MM.1S (cell line): ENCODE data around the gene DEAF1.

Experiments
- DNase-seq: peaks from one replicate; pipeline ENCODE4 v3.0.0-alpha.2; 2015
- H2AFZ ChIP-seq: fragments of 300-600 bp; sonication (generic); 2 replicates; pipeline ENCODE4 v1.6.0; 2016; ENCODE audit warnings: antibody characterized with exemption, low read length
- H3F3A ChIP-seq: fragments of 300-600 bp; sonication (generic); 2 replicates; pipeline ENCODE4 v1.6.1; 2016; ENCODE audit warnings: mild to moderate bottlenecking, antibody characterized with exemption, low read length, moderate library complexity, mixed read lengths; ENCODE audit not compliant: insufficient read depth
- H3K27ac ChIP-seq: fragments of 300-600 bp; sonication (generic); 2 replicates; pipeline ENCODE4 v1.5.1; 2016; ENCODE audit warnings: mild to moderate bottlenecking, low read length
- H3K27me3 ChIP-seq: fragments of 300-600 bp; sonication (generic); replicated peaks from 2 replicates; pipeline ENCODE4 v1.6.0; 2016; ENCODE audit warnings: low read length; ENCODE audit not compliant: insufficient read depth
- H3K36me3 ChIP-seq: fragments of 300-600 bp; sonication (generic); replicated peaks from 2 replicates; pipeline ENCODE4 v1.6.1; 2016; ENCODE audit warnings: mild to moderate bottlenecking, low read length, mixed read lengths; ENCODE audit not compliant: insufficient read depth
- H3K4me1 ChIP-seq: fragments of 300-600 bp; sonication (generic); 2 replicates; pipeline ENCODE4 v1.6.1; 2016; ENCODE audit warnings: low read length, mixed read lengths
- H3K4me2 ChIP-seq: fragments of 300-600 bp; sonication (generic); 2 replicates; pipeline ENCODE4 v1.6.0; 2016; ENCODE audit warnings: low read depth, low read length
- H3K4me3 ChIP-seq: fragments of 300-600 bp; sonication (generic); 2 replicates; pipeline ENCODE4 v1.5.1; 2016; ENCODE audit warnings: low read length, mixed read lengths
- H3K79me2 ChIP-seq: fragments of 300-600 bp; sonication (generic); 2 replicates; pipeline ENCODE4 v1.6.1; 2016; ENCODE audit warnings: mixed run types, low read length, mixed read lengths
- H3K9ac ChIP-seq: fragments of 300-600 bp; sonication (generic); 2 replicates; pipeline ENCODE4 v1.6.1; 2016; ENCODE audit warnings: low read length, mixed read lengths
- H3K9me2 ChIP-seq: fragments of 300-600 bp; sonication (generic); replicated peaks from 2 replicates; pipeline ENCODE4 v1.6.1; 2016; ENCODE audit warnings: mild to moderate bottlenecking, low read length, mixed read lengths; ENCODE audit not compliant: insufficient read depth
- H3K9me3 ChIP-seq: fragments of 300-600 bp; sonication (generic); replicated peaks from 2 replicates; pipeline ENCODE4 v1.6.1; 2016; ENCODE audit warnings: mild to moderate bottlenecking, low read length, mixed read lengths; ENCODE audit not compliant: insufficient read depth
- H4K20me1 ChIP-seq: fragments of 300-600 bp; sonication (generic); 2 replicates; pipeline ENCODE4 v1.6.1; 2016; ENCODE audit warnings: mild to moderate bottlenecking, low read length, moderate library complexity, mixed read lengths; ENCODE audit not compliant: insufficient read depth
- CTCF ChIP-seq: fragments of 300-600 bp; sonication (generic); IDR thresholded peaks from 2 replicates; pipeline ENCODE4 v1.5.1; 2016; ENCODE audit warnings: antibody characterized with exemption, low read length, mixed read lengths
- EZH2 ChIP-seq: fragments of 300-600 bp; sonication (generic); optimal IDR thresholded peaks from 2 replicates; pipeline ENCODE3; 2017; ENCODE audit warnings: low read depth, mild to moderate bottlenecking, antibody characterized with exemption, low read length, mixed read lengths
- EZH2phosphoT487 ChIP-seq: fragments of 300-600 bp; sonication (generic); IDR thresholded peaks from 2 replicates; pipeline ENCODE4 v1.6.1; 2018; ENCODE audit warnings: antibody characterized with exemption, low read length

The DEAF1 gene

GRCh38 chr11:721741-722345, 26.8 kb upstream of the DEAF1 start:
- Histone ChIP-seq H3K27ac (no peak overlapping the region), H3K36me3 (no peaks in the 10 kb centered on the region), H3K4me1 (peaks cover 15% of the 10 kb centered on the region), H3K4me3 (peak overlapping the region; percentile 55), H3F3A (peaks cover 5% of the 10 kb centered on the region; the same call in 1 of the 2 replicates), H2AFZ (peak overlapping the region; percentile 81), H4K20me1 (no peaks in the 10 kb centered on the region), H3K4me2 (peak overlapping the region; percentile 99), H3K9me3 (no peaks in the 10 kb centered on the region), H3K9ac (peak overlapping the region; percentile 23; the same call in 1 of the 2 replicates), H3K9me2 (no peaks in the 10 kb centered on the region), H3K79me2 (no peaks in the 10 kb centered on the region), H3K27me3 (peaks cover 20% of the 10 kb centered on the region; the same call in 1 of the 2 replicates)
- TF ChIP-seq CTCF = no peak
- TF ChIP-seq EZH2 = no peak
- DNase-seq = peak; percentile 80

DNA sequence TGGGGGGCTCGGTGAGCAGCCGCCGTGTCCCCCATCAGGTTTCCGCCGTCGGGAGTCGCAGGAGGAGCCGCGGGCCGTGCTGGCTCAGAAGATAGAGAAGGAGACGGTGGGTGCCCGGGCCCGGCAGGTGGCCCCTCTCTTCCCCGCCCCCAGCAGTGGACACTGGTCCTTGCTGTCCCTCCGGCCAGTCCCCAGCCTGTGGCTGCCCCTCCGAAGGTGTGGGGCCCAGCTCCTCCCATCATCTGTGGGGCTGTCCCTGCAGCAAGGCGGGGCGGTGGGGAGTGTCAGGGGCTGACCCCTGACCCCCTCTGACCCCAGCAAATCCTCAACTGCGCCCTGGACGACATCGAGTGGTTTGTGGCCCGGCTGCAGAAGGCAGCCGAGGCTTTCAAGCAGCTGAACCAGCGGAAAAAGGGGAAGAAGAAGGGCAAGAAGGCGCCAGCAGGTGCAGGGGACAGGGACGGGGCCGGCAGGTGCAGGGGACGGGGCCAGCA, 26.3 kb upstream of the DEAF1 start:
- peak overlapping the region; percentile 99 for H3K4me2 ChIP-seq
- DNase-seq = no peak

GRCh38 chr11:720642-721246, 25.7 kb upstream of the DEAF1 start:
- Histone ChIP-seq H3K9me2 (no peaks in the 10 kb centered on the region), H3K4me2 (peak overlapping the region; percentile 99), H2AFZ (peak overlapping the region; percentile 81), H3F3A (no peaks in the 10 kb centered on the region), H3K36me3 (no peaks in the 10 kb centered on the region), H3K9me3 (no peaks in the 10 kb centered on the region), H3K4me1 (peaks cover 15% of the 10 kb centered on the region), H3K79me2 (no peaks in the 10 kb centered on the region), H3K27ac (no peak overlapping the region), H3K9ac (no peak overlapping the region; the same call in 1 of the 2 replicates), H4K20me1 (no peaks in the 10 kb centered on the region), H3K4me3 (peak overlapping the region; percentile 55), H3K27me3 (peaks cover 20% of the 10 kb centered on the region; the same call in 1 of the 2 replicates)
- no peak for DNase-seq
- TF ChIP-seq CTCF (no peak), EZH2 (no peak), EZH2phosphoT487 (no peak)

More for the DNA sequence above, 26.3 kb upstream of the DEAF1 start:
- TF ChIP-seq EZH2 (no peak), EZH2phosphoT487 (no peak), CTCF (no peak)
- Histone ChIP-seq H3K79me2 (no peaks in the 10 kb centered on the region), H3K36me3 (no peaks in the 10 kb centered on the region), H3K9me3 (no peaks in the 10 kb centered on the region), H2AFZ (peak overlapping the region; percentile 81), H3K4me1 (peaks cover 15% of the 10 kb centered on the region), H3K9ac (peak overlapping the region; percentile 23; the same call in 1 of the 2 replicates), H4K20me1 (no peaks in the 10 kb centered on the region), H3K27me3 (peaks cover 20% of the 10 kb centered on the region; the same call in 1 of the 2 replicates), H3F3A (no peaks in the 10 kb centered on the region; the same call in 1 of the 2 replicates), H3K4me3 (peak overlapping the region; percentile 55), H3K9me2 (no peaks in the 10 kb centered on the region), H3K27ac (no peak overlapping the region)
